ENCODE results near the gene AZIN2.

Gene AZIN2

DNA sequence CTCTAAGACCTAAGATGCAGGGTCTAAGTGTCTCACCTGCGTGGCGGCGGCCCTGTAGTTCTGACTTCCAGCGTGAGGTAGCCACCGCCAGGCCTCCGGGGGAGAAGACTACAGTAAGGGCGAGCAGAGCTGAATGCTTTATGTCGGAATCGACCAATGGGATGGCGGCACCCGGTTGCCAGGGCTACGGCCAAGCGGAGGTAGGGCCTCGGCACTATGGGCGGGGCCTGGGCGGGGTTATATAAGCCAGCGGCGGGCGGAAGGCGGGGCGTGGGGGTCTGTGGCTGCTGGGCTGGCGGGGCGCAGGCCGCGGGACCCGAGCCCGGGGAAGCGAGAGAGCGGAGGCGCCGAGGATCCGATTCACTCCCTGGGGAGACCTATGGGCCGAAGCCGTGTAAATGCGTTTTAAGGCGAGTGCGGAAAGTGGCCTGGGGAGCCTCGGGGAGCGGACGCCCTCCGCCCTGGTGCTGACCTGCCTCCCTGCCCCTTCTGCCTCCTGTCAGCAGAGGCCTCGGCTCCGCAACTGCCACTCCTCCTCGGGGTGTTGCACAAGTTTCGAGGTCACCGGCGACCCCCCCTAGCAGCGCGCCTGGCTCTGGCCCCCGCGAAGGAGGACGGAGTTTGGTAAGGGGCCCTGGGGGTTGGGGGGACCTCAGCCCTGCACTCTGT, at the start of gene AZIN2:
TSS of gene AZIN2 (plus strand) at position 269 of the 669 bp plus-strand sequence. CDS start 1,097 bp downstream, outside the sequence.
- peaks cover 85% of the 10 kb centered on the region for H3K27me3 ChIP-seq
- no peaks in the 10 kb centered on the region for H3K36me3 ChIP-seq
- H3K4me3 ChIP-seq (ENCODE audit: low read depth in 1 of 2, low read length in 1 of 2), result peak within 1 kb of the TSS; percentile 54 to 63
- no peaks in the 10 kb centered on the region for H3K9me3 ChIP-seq
- TF ChIP-seq, protein P1, sequence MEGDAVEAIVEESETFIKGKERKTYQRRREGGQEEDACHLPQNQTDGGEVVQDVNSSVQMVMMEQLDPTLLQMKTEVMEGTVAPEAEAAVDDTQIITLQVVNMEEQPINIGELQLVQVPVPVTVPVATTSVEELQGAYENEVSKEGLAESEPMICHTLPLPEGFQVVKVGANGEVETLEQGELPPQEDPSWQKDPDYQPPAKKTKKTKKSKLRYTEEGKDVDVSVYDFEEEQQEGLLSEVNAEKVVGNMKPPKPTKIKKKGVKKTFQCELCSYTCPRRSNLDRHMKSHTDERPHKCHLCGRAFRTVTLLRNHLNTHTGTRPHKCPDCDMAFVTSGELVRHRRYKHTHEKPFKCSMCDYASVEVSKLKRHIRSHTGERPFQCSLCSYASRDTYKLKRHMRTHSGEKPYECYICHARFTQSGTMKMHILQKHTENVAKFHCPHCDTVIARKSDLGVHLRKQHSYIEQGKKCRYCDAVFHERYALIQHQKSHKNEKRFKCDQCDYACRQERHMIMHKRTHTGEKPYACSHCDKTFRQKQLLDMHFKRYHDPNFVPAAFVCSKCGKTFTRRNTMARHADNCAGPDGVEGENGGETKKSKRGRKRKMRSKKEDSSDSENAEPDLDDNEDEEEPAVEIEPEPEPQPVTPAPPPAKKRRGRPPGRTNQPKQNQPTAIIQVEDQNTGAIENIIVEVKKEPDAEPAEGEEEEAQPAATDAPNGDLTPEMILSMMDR (IDR thresholded peaks at IDR 0.05), result no peak
- peaks cover 12 to 13% of the 10 kb centered on the region in 2 experiments for H3K4me1 ChIP-seq (ENCODE audit: control insufficient read depth in 1 of 2, insufficient read depth in 1 of 2, low read depth in 1 of 2, low read length in 1 of 2)
- no peak within 1 kb of the TSS for H3K27ac ChIP-seq

GRCh38 chr1:33031506-33031905, 49.4 kb upstream of the AZIN2 start:
- Histone ChIP-seq H3K36me3 (no peaks in the 10 kb centered on the region), H3K4me1 (ENCODE audit: control insufficient read depth in 1 of 2, insufficient read depth in 1 of 2, low read depth in 1 of 2, low read length in 1 of 2) (peaks cover 68 to 81% of the 10 kb centered on the region in 2 experiments), H3K4me3 (ENCODE audit: low read depth in 1 of 2, low read length in 1 of 2) (peak overlapping the region in 1 of 2 experiments; percentile 33), H3K27me3 (no peaks in the 10 kb centered on the region), H3K9me3 (no peaks in the 10 kb centered on the region), H3K27ac (peak overlapping the region; percentile 80)
- TF ChIP-seq, protein P1 (IDR thresholded peaks at IDR 0.05), result no peak

GRCh38 chr1:33032126-33032869, 48.7 kb upstream of the AZIN2 start:
- Histone ChIP-seq H3K27me3 (no peaks in the 10 kb centered on the region), H3K36me3 (no peaks in the 10 kb centered on the region), H3K4me1 (ENCODE audit: control insufficient read depth in 1 of 2, insufficient read depth in 1 of 2, low read depth in 1 of 2, low read length in 1 of 2) (peaks cover 73 to 78% of the 10 kb centered on the region in 2 experiments), H3K27ac (peak overlapping the region; percentile 80), H3K4me3 (ENCODE audit: low read depth in 1 of 2, low read length in 1 of 2) (peak overlapping the region; percentile 11 to 33), H3K9me3 (no peaks in the 10 kb centered on the region)
- TF ChIP-seq, protein P1 (IDR thresholded peaks at IDR 0.05), result no peak

- H3K4me3 ChIP-seq (ENCODE audit: low read depth in 1 of 2, low read length in 1 of 2), result peak overlapping the region; percentile 77 to 80
- TF ChIP-seq, protein P1 (IDR thresholded peaks at IDR 0.05), result no peak
- no peaks in the 10 kb centered on the region for H3K27me3 ChIP-seq
- H3K27ac ChIP-seq, result peak overlapping the region; percentile 80
- H3K9me3 ChIP-seq, result no peaks in the 10 kb centered on the region
- peaks cover 85 to 90% of the 10 kb centered on the region in 2 experiments for H3K4me1 ChIP-seq (ENCODE audit: control insufficient read depth in 1 of 2, insufficient read depth in 1 of 2, low read depth in 1 of 2, low read length in 1 of 2)
- no peaks in the 10 kb centered on the region for H3K36me3 ChIP-seq
These were observed 44.9 kb upstream of the AZIN2 start for GRCh38 chr1:33036051-33036525.

- H3K36me3 ChIP-seq, result no peaks in the 10 kb centered on the region
- H3K4me1 ChIP-seq (ENCODE audit: control insufficient read depth in 1 of 2, insufficient read depth in 1 of 2, low read depth in 1 of 2, low read length in 1 of 2), result peaks cover 79 to 83% of the 10 kb centered on the region in 2 experiments
- H3K27me3 ChIP-seq, result no peaks in the 10 kb centered on the region
- no peaks in the 10 kb centered on the region for H3K9me3 ChIP-seq
- peak within 1 kb of the TSS; percentile 80 for H3K27ac ChIP-seq
- TF ChIP-seq, protein P1 (IDR thresholded peaks at IDR 0.05), result peak; percentile 35
- H3K4me3 ChIP-seq (ENCODE audit: low read depth in 1 of 2, low read length in 1 of 2), result peak within 1 kb of the TSS; percentile 77 to 80
These were observed 44.1 kb upstream of the AZIN2 start, which contains the start of gene AK2 for GRCh38 chr1:33036526-33037503. AK2 (minus strand) TSS chr1:33036883; CDS start chr1:33036828, 55 bp downstream.
